ENCODE results near the gene MAST2.

MAST2 gene

DNA sequence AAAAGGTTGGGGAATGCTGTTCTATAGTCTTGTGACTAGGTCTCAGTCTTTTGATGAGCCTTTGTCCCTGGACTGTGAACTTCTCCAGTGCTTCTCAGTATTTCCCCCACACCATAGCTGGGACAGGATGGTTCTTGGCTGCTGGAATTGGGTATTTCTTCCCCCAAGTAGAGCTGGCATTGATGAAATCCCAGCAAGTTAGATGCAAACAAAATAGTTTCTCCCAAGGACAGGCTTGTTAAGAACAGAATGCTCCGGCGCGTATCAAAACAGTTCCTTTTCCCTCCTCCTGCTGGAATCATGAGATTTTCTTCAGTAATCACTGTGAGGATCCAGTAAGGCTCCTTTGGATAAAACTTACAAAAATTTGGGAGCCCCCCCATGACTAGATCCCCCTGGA lies 166.5 kb downstream of the MAST2 start:
- no peak overlapping the region for H3K4me3 ChIP-seq (ENCODE audit: low read depth, low read length)
- TF ChIP-seq, protein P1, sequence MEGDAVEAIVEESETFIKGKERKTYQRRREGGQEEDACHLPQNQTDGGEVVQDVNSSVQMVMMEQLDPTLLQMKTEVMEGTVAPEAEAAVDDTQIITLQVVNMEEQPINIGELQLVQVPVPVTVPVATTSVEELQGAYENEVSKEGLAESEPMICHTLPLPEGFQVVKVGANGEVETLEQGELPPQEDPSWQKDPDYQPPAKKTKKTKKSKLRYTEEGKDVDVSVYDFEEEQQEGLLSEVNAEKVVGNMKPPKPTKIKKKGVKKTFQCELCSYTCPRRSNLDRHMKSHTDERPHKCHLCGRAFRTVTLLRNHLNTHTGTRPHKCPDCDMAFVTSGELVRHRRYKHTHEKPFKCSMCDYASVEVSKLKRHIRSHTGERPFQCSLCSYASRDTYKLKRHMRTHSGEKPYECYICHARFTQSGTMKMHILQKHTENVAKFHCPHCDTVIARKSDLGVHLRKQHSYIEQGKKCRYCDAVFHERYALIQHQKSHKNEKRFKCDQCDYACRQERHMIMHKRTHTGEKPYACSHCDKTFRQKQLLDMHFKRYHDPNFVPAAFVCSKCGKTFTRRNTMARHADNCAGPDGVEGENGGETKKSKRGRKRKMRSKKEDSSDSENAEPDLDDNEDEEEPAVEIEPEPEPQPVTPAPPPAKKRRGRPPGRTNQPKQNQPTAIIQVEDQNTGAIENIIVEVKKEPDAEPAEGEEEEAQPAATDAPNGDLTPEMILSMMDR (IDR thresholded peaks at IDR 0.05; ENCODE audit: low read depth, low read length) = no peak

DNA sequence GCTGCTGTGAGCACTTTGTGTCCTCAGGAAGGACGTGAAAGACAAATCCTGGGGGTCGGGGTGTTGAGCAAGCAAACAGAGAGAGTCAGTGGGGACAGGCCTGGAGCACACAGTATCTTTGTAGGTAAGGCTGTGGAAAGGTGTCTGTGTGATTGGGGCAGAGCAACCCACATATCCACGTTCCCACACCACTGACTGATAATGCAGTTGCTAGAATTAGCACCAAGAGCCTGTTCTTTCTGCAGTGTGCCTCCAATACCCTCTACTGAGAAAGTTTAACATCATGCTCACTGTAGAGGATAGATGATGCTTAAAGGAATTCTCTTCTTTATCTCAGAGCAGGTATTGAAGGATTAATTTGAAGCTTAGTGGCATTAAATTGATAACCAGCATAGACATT lies 167.9 kb downstream of the MAST2 start:
- TF ChIP-seq, protein P1 (IDR thresholded peaks at IDR 0.05; ENCODE audit: low read depth, low read length) = no peak
- no peak overlapping the region for H3K4me3 ChIP-seq (ENCODE audit: low read depth, low read length)

DNA sequence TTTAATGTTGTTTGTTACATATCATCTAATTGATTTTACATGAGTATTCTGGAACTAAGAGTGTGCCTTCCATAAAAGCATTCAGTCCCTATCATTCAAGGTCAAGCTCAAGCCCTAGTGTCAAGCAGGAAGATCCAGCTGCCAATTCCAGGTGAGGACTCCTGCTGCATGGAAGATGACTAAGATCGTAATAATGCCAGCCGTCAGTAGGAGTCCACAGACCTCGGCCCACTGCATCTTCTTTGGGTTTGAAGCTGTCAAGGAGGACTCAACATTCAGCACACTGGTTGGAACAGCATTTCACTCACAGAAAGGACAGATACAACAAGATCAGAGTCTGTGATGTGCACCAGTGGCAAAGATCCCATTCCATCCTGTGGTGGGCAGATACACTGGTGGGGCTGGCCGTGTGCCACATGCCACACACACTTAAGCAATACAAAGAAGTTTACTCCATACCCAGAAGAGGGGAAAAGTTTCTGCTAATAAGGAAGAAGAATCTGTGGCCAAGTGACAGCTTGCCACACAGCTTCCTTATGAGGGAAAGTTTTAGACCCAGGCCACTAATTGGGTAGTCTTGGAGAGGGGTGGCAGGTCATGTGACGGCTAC lies 168.6 kb downstream of the MAST2 start:
- H3K4me3 ChIP-seq (ENCODE audit: low read depth, low read length) = no peak overlapping the region
- TF ChIP-seq, protein P1 (IDR thresholded peaks at IDR 0.05; ENCODE audit: low read depth, low read length) = no peak

DNA sequence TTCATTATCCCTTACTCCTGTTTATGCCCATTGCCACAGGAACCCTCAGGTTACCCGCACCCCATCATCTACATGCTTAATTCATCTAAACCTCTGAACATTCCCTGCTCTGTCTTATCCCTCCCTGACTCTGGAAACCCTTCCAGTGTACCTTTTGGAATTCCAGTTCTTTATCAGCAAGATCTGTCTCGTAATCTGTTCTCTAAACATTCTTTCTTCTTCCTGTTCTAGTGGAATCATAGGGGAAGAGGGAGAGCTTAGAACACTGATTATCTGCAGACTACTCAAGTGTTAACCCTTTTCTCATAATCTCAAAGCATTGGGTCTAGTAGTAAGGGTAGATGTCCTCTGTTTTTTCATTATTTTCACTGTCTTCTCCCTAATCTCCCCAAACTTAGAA lies 169.2 kb downstream of the MAST2 start:
- TF ChIP-seq, protein P1 (IDR thresholded peaks at IDR 0.05; ENCODE audit: low read depth, low read length) = no peak
- no peak overlapping the region for H3K4me3 ChIP-seq (ENCODE audit: low read depth, low read length)

DNA sequence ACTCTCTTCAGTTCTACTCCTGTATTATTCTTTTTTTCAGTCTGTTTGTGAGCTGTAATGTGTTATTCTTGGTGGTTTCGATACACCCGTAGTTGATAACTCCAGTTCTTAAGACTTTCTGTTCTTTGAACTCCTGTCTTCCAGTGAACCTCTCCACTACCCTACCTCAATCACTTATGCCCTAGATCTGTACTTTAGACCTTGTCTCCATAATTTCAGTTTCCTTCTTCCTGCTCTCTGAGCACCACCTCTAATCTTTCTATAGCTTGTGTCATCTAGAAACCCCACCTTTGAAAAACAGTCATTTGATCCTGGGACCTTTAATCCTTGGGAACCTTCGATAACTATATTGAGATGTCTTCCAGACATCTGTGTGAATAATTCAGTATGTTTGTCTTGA lies 169.7 kb downstream of the MAST2 start:
- TF ChIP-seq, protein P1 (IDR thresholded peaks at IDR 0.05; ENCODE audit: low read depth, low read length) = no peak
- no peak overlapping the region for H3K4me3 ChIP-seq (ENCODE audit: low read depth, low read length)

DNA sequence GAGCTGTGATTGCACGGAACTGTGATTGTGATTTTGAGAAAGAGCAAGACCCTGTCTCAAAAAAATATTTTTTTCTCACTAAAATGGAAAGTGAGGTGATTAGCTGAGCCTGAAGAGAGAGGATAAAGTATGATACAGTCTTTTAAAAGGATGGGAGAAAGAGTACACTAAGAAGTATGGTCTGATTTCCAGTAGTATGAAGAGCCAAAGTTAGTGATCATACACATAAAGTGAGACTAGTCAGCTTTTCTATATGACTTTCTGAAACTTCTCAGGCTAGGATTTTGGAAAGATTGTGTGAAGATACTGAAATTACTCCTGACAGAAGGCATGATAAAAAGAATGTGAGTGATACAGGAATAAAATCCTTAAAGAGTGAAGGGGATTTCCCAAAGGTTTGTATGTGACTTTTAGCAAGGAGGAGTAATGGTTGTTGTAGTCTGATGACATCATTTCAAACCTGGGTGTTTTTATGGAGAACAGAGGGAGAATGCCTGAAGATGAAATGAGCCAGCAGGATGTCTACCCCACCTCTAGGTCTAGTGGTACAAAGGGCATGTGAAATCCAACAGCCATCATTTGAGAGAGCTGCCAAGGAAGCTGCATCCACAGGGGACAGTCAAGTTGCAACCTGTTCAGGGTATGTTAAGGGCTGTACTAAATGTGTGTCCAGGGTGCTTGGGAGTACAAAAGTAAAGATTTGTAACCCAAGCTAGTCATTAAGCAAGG lies 171.3 kb downstream of the MAST2 start:
- TF ChIP-seq, protein P1 (IDR thresholded peaks at IDR 0.05; ENCODE audit: low read depth, low read length) = no peak
- H3K4me3 ChIP-seq (ENCODE audit: low read depth, low read length) = no peak overlapping the region

DNA sequence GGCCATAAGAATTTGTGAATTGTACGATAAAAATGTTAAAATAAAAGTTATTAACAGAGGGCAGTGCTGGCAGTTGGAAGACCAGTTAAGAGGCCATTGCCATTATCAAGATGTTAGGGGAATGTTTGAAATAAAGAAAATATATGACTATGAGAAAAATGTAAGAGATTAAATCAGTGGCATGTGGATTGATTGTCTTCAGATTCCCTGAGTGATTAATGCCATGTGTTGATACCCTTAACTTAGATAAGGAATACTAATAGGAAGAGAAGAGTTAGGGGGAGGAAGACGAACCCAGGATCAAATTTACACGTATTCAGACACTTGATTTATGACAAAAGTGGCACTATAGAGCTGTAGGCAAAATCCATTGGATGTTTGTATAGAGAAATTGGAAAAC lies 173.2 kb downstream of the MAST2 start:
- TF ChIP-seq, protein P1 (IDR thresholded peaks at IDR 0.05; ENCODE audit: low read depth, low read length) = no peak
- no peak overlapping the region for H3K4me3 ChIP-seq (ENCODE audit: low read depth, low read length)
